ENCODE measurements around the gene DHCR24.

DNA sequence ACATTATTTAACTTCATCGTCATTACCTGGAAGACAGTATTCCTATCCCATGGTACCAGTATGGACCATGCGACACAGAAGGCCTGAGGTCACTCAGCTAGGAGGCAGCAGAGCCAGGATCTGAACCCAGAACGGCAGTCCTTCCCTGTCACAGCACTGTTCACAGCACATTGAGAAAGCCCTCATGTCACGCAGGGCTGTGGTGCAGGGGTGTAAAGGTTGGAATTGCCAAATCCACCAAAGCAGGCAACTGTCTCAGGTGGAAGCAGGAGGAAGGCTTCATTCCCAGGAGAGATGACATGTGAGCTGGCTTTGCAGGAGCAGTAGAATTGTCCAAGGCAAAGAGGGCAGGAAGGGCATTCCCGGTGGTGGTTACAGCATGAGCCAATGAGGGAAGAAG lies 75.9 kb downstream of the DHCR24 start:
- TF ChIP-seq, protein P1, sequence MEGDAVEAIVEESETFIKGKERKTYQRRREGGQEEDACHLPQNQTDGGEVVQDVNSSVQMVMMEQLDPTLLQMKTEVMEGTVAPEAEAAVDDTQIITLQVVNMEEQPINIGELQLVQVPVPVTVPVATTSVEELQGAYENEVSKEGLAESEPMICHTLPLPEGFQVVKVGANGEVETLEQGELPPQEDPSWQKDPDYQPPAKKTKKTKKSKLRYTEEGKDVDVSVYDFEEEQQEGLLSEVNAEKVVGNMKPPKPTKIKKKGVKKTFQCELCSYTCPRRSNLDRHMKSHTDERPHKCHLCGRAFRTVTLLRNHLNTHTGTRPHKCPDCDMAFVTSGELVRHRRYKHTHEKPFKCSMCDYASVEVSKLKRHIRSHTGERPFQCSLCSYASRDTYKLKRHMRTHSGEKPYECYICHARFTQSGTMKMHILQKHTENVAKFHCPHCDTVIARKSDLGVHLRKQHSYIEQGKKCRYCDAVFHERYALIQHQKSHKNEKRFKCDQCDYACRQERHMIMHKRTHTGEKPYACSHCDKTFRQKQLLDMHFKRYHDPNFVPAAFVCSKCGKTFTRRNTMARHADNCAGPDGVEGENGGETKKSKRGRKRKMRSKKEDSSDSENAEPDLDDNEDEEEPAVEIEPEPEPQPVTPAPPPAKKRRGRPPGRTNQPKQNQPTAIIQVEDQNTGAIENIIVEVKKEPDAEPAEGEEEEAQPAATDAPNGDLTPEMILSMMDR (IDR thresholded peaks at IDR 0.05; ENCODE audit: low read length) = no peak
- no peak for TF ChIP-seq EZH2 (IDR thresholded peaks at IDR 0.05; ENCODE audit: borderline replicate concordance, low read length)
